GM19238 (cell line): ENCODE results near the gene MEGF10.

Experiments used
- DNase-seq: peaks from one replicate; pipeline ENCODE4 v3.0.0; 2011; ENCODE audit warnings: low spot score; ENCODE audit not compliant: insufficient read length

MEGF10 gene

DNA sequence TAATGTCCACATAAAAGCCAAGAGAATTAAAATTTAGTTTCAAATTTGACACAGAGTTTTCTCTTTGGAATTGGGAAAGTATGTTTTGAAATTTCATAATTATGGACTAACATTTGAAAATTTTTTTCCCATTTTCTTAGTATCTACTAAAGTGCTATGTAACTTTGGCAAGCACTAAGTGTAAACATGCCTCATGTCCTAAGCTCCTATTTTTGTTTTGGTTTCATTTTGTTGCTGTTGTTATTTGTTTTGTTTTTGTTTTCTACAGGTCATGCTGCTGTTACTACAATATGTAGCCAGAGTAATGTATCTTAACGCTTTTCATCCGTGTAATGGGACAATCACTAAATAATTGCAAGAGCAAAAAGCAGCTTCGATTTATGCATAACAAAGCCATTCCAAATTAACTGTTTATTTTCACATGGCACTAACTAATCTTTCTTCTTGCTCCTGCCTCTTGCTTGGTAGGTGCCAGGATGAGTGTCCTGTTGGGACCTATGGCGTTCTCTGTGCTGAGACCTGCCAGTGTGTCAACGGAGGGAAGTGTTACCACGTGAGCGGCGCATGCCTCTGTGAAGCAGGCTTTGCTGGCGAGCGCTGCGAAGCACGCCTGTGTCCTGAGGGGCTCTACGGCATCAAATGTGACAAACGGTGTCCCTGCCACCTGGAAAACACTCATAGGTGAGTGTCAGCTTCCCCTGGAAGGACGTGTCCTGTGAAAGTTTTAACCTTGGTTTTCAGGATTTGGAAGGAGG lies 119.5 kb downstream of the MEGF10 start:
- no peak for DNase-seq

DNA sequence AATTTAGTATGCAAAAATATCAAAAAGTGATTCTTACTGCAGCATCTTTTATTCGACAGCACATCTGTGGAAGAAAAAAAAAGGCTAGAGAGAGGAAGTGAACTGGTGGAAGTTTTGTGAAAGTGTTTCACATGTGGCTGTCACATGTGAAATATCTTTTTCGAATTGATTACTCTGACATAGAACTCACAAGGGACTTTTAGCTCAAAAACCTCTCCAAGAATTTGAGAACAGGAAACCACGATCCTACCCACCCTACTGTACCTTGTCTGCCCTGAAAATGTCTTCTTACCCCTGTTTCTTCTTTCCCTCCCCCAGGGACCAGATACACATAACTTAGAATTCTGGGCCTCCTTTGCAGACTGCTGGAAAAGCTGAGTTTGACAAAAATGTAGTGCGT lies 120.4 kb downstream of the MEGF10 start:
- no peak for DNase-seq

DNA sequence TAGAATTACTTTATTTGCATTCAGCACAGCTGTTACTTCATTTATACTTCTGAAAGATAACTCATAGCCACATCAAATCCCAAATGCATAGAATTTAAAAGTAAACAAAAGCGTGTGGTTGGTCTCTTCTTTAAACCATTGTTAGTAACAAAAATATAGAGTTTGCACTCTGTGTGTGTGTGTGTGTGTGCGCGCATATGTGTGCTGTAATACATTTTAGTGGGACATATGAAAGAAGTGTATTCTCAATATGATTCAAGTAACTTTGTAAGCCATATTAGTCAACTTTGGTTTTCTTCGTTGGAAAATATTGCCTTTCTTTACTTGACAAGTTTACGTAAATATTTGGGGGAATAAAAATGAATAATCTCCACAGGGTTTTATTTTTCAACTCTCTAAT lies 120.8 kb downstream of the MEGF10 start:
- no peak for DNase-seq

DNA sequence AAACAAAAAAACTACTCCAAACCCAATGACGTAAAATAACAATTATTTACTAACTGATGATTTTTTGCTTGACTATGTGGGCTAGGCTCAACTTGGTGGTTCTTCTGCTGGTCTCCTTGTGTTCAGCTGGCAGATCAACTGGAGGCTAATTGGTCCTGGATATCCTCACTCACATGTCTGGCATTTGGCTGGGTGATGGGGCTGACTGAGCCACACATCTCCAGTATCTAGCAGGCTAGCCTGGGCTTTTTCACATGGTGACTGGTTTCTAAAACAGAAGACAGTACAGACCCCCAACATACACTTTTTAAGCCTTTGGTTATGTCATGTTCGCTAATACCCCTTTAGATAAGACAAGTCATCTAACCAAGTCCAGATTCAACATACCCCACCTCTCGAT lies 122.1 kb downstream of the MEGF10 start:
- DNase-seq: no peak

DNA sequence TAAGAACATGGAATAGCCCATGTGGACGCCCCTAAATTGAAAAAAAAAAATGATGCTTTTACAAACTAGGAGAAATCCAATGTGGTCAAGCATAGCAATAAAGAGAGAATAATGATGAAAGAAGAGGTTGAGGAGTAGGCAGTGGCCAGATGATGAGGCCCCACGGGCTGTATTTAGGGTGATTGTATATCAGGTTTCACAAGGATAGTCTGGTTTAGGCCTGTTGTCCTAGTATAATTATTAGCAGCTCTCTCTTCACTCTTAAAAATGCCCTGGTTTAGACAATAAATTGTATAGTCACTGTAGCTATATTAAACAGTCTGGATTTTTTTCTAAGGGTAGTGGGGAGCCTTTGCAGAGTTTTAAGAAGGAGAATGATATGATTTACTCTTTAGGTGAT lies 124.4 kb downstream of the MEGF10 start:
- DNase-seq: no peak

DNA sequence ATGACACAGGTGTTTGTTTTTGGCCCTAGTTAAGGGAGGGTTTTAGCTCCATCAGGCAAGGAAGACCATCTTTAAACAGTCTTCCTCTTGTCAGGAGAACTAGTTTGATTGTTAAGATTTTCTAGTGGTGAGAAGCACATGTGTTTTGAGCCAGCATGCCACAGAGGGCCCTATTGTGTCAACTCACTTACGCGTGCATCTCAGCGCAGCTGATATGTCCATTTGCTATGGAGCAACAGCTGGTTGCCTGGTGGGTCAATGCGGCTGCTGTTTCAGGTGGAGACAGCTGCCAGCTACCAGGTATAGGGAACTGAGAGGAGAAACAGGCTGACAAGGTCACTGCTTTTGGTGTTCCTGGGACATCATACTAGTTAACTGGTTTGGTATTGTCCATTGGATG lies 126.3 kb downstream of the MEGF10 start:
- no peak for DNase-seq

DNA sequence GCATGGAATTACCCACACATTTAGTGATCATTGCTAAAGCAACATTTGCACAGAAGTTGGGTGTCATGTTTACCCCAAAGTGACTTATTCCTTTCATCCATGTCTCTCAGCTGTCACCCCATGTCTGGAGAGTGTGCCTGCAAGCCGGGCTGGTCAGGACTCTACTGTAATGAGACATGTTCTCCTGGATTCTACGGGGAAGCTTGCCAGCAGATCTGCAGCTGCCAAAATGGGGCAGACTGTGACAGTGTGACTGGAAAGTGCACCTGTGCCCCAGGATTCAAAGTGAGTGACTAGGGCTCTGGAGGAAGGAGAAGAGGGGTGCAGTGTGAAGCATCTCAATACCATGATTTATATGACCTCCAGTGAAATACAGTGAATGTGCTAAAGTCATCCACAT lies 126.9 kb downstream of the MEGF10 start:
- no peak for DNase-seq

DNA sequence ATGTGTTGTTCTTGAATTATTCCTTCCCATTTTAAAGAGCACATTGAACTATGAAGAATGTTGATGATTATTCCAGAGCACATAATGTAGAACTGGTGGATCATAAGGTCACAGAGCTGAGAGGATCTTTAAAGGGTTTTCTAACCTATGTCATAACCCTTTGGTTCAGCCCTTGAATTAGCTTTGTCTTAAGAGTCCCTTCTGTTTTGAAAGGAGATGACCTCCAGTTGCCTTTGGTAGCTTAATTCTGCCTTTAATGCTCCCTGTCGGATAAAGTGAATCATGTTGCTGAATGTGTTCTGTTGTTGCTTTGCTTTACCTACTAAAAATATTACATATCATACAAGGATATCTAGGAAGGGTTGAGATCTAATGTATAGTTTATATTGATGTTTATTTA lies 127.8 kb downstream of the MEGF10 start:
- DNase-seq: no peak

DNA sequence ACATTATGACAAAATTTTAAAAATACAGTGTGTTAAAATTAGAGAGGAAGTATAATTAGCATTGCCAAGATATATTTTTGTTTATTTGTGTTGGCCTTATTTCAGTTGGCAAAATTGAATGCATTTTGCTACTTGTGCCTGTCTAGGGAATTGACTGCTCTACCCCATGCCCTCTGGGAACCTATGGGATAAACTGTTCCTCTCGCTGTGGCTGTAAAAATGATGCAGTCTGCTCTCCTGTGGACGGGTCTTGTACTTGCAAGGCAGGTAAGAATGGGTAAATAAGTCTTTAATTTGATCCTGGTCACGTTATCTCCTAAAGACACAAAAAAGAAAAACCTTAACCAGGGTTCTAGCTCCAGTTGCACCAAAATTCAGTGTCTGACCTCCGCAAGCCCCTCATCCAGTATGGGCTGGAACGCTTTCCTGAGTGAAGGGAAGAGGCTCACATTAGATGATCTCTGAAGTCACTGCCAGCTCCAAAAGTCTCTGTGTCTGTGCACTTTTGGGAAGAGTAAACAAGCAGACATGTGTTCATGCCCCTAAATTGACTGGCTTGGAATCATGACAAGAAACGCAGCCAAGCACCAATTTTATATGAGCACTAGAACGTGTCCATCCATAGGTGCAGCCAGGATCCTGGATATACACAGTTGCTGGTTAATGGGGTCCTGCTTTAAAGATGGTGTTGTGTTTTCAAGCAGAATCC lies 128.5 kb downstream of the MEGF10 start:
- DNase-seq: no peak

DNA sequence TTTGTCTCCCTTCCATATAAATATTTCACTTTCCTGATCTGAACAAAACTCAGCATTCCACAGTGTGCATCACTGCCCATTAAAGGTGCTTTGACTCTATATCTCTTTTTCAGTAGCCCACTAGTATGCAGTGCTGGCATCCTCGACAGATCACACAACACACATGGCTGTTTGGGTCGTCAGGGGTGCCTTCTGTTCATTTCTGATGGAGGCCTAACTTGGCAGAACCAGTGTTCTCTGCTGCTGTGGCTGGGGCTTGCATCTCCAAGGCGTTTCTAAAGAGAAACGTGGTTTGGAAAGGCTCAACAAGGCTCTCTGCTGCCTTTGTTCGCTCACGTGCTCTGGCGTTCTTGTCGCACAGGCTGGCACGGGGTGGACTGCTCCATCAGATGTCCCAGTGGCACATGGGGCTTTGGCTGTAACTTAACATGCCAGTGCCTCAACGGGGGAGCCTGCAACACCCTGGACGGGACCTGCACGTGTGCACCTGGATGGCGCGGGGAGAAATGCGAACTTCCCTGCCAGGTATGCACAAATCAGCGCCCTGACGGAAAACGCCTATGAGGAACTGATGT lies 129.2 kb downstream of the MEGF10 start:
- no peak for DNase-seq

DNA sequence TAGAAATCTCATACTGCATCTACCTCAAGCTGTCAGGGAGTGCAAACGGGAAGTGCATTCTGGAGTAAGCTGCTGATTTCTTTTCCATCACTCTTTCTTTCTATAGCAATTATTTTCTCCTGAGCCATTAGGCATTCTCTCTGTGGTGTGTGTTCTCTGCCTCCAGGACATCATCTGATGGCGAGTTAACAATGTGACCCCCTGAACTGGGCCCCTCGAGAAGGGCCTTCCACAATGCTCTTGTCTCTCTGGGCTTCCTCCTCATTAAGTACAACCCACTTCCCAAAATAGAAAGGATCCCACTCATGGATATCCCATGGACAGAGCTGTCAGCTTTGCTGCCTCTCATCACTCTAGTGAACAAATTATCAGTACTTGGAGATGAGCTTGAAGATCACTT lies 130.2 kb downstream of the MEGF10 start:
- no peak for DNase-seq

DNA sequence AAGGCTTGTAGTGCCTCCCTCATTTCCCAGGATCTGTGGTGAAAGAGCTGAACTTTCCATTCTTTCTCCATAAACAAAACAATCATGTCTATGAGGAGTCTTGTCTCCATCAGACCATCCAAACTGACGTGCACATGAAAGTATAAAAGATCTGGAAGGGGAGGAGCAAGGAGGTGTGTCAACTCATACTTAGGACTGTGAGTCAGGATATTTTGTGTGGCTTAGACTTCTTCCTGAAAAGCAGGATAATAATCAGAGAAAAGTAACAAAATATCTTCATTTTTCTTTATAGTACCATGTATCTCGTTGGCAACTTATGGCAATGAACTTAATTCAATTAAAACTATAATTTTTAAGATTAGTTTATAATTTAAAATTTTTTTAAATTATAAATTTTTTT lies 130.9 kb downstream of the MEGF10 start:
- DNase-seq: no peak

DNA sequence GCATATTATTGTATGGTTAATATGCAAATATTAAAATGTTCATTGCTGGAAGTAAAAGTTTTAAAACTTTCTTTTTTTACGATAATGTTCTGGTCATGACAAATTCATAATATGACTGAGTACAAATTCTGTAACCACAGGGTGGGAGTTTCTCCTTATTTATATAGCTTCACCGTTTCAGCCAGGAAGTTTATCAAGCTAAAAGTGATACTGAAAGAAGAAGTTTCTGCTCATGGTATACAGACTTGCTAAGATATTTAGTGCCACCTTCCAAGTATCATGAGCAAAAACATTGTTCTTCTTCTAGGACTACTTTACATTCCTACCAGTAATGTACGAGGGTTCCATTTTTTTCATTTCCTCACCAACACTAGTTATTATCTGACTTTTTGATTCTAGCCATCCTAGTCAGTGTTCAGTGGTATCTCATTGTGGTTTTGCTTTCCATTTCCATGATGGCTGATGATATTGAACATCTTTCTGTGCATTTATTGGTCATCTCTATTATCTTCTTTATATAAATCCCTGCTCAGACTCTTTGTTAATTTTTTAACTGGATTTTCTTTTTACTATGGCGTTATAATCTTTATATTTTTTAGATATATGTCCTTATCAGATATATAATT lies 132.7 kb downstream of the MEGF10 start:
- DNase-seq: no peak

DNA sequence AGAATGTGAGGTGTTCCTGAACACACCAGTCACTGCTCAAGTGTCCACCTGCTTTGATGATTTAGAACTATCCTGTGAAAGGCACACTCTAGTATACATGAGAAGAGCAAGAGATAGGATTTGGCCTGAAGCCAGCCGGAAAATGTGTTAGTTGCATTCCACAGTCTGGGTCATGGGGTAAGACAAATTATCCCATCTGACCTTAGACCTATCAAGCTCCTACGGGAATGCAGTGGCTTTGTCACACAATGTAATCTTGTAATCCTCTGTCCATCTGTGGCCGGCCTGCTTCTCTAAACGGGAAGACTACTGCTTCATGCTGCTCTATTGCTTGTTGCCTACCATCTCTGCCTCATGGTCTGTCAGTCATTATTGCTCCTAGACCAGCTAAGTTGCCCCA lies 134.4 kb downstream of the MEGF10 start:
- DNase-seq: no peak

DNA sequence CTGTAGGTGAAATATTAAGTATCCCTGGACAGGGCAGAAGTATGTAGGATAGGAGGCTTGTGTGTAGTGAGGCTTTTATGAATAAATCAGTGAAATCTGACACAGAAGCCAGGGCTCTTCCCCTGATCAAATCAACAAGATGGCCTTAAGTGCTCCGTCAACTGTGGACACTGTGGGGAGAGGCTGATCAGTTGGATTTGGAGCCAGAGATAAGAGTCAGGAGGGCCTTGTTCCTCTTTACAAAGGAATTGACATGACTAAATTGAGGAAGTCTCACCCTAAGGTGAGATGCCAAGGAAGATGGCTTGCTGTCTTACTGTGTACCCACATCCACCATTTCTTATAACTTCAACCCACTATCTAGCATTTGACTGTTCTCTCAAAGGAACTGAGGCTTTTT lies 135.3 kb downstream of the MEGF10 start:
- no peak for DNase-seq

DNA sequence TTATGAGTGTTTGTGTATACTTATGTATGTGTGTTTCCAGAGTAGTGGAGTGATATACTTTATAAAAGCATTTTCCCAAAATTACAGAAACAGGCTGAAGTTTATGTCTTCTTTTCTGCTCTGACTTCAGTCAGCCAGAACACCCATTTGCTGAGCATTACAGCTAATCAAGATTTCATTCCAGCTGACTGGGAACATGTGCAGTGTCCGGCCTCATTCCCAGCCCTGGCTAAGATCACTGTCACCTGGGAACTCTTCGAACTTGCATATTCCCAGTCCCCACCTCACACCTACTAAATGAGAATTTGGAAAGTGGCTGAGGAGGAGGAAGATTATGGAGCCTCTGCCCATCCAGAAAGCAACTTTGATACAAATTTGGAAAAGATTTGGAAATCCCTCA lies 136.1 kb downstream of the MEGF10 start:
- DNase-seq: no peak

DNA sequence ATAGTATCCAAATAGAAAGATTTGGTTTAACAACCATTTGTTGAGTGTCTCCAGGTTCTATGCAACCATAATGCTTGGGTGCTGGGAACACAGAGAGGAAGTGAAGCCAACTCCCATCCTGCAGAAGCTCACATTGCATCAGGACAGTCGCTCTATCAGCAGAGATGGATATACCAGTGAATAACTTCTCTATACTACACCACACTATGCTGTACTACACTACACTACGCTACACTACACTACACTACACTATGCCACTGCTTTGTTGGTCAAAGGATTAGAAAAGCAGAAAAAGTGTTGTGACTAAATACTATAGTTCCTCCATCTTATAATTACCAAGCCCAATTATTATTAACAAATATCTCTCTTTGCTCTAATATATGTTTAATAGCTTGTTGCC lies 137.7 kb downstream of the MEGF10 start:
- DNase-seq: no peak

DNA sequence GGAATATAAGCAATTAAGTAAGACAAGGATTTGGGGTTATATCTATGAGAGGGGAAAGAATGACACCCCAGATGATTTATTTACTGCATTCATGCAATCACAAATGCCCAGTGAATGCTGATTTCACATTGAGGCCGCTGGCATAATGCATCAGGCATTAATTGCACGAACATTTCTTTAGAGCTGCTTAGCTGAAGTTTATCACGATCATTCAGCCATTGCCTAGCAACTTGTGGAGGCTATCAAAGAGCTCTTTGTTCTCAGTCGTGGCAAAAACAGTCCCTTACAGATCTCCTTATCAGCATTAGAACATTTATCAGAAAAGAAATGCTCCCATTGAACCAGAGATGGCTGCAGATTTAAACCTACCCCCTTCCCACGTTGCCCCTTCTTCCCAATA lies 138.2 kb downstream of the MEGF10 start:
- DNase-seq: no peak

DNA sequence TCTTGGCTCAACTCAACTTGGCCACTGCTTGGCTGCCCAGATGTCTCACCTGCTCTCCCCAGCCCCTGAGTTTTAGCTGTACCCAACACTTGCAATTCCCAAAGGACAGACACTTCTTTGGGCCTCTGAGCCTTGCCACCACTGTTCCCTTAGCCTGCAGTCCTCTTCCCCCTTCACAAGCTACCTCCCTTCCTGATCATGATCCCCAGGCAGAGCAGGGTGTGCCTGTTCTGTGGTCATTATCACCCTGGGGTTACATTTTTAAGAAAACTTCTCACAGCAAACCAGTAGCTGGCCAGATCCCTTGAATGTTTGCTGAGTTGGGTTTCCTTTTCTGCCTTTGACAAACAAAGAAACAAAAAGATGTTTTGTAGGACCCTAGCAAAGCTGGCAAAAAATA lies 139.3 kb downstream of the MEGF10 start:
- DNase-seq: no peak

DNA sequence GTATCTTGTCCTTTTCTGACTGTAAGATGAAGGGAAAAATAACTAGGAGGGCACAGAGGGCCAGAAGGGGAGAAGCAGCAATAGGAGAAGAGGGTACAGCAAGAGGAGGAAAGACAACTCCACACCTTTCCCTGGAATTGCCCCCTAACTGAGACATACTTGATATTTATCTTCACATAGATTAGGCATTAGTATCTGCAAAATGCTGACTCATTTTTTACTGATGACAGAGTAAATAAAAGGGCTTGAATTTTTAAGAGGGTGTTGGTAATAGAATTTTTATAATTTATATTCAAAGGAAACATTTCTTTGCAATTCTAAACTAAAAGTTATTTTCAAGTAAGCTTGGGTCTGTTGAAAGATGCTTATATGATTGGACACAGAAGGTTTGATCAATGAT lies 140.0 kb downstream of the MEGF10 start:
- DNase-seq: no peak

DNA sequence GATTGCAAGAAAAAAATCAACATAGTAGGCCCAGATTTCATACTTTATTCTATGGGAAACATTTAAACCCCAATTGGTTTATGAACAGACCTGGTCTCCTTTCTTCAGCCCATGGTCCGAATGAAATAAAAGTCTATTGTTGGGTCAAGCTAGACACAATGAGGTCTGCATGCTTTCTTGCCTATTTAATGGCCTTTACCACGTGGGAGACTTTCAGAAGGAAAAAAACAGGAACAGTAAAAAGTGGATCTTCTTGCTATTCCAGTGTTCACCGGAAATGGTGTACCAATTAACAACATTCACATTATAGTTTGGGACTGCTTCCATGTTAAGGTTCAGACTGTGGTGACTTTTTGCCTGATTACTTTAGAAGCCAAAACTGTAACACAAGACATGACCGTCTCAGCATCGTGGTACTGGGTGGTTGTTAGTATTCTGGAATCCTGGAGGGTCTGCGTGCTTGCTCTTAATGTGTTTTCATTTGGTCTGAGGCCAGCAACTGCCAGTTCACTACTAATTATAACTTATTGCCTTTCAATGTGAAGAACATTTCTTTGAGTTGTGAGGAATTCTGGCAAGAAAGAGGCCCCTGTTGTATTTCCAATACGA lies 141.5 kb downstream of the MEGF10 start:
- no peak for DNase-seq

DNA sequence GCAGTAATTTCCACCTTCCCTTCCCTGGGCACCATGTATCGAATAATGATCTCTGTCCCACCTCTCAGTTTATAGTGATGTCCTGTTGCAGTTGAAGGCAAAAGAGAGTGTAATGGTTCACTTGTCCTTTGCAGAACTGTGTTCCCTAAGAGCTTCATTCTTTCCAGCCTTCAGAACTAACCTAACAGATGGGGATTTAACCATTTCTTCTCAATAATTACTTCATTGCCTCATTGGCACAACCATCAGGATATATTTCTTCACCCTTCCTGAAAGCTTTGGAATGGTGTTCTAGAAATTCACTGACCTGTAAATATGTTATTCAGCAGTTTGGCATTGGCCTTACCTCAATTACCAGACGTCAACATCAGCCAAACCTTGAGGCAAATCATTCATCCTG lies 142.9 kb downstream of the MEGF10 start:
- no peak for DNase-seq
